HG03196 (cell line): Measurements from ENCODE around the gene MSS51.

Experiments used
- ATAC-seq: cut with Tn5 transposase; IDR thresholded peaks from one replicate; pipeline ENCODE4 v1.9.1; 2021; ENCODE audit not compliant: unreplicated experiment

Gene MSS51

DNA sequence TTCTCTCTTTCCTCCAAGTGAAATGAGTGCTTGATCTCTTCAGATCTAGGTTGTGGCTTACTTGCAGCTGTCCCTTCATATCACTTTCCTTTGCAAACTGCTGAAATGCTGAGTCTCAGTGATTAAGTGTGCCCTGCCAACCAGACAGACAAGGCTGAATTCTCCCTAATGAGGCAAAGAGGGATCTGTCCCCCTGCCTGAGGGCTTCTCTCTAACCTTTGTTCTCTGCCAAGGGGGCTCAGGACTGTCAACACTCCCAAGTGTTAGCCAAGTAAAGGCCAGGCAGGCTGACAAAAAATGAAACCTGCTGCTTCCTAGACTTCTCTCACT lies at the start of gene MSS51:
Gene MSS51 (minus strand): TSS at position 24 of the 330 bp plus-strand sequence. CDS start 5,277 bp downstream, outside the sequence.
- ATAC-seq, result no peak

DNA sequence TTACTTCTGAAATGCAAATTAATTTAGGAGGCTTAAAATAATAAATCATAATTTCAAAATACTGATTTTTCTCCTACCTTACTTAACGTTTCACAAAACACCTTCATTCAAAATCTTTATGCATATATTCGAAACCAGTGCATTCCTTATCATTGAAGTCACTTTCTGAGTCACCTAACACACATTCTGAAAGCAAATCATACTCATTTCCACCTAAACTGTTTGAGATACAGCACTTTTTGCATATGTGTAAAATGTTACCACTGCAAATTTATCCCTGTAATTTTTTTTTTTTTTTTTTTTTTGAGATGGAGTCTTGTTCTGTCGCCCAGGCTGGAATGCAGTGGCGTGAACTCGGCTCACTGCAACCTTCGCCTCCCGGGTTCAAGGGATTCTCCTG lies 46.8 kb upstream of the MSS51 start:
- ATAC-seq, result no peak

DNA sequence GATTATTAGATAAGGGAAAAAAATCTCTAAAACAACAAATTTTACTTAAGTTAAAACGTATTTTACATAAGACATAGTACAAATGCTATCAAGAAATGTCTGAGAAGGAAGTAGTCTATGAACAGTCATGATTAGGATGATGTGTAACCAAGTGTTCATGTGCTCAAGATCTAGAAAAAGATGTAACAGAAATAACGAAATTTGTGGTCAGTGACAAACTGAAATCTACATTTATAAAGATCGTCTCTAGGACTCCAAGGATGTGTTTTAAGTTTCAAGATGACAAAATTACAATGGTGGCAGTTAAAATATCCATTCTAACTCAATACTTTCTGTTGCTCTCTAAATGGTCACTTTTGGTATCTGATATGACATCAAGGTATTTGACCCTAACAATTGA lies 45.3 kb upstream of the MSS51 start:
- no peak for ATAC-seq

DNA sequence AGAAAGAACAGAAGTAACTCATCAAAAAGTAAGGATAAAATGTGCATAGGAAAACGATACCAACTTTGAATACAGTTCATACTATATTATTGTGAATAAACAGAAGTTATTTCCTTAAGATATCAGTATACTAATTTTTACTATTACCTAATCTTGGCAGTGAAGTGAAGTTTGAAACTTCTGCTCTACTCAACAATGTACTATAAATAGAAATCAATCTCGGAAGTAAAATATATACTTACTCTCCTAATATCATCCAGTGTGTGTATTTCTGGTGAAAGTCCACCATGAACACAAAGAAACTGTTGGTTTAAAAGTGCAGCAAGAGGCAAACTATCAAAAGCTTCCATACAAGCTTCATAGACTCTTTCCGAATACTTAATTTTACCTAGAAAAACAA lies 37.9 kb upstream of the MSS51 start:
- no peak for ATAC-seq

DNA sequence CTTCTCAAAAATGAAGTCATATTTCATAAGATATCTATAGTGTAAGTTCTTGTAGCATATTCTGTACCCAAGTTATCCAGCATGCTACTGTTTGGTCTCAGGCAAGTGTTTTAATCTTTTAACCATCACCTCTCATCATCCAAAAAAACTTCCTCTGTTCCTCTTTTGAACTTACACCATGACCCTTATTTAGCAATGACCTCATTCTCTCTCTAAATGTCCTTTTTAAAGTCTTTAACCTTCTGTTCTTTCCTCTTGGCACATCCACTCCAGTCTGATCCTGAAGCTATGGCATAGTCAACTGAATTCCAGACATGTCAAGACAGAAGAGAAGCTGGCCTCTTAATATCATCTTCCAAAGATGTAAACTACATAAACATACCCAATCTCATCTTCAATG lies 36.2 kb upstream of the MSS51 start:
- no peak for ATAC-seq

DNA sequence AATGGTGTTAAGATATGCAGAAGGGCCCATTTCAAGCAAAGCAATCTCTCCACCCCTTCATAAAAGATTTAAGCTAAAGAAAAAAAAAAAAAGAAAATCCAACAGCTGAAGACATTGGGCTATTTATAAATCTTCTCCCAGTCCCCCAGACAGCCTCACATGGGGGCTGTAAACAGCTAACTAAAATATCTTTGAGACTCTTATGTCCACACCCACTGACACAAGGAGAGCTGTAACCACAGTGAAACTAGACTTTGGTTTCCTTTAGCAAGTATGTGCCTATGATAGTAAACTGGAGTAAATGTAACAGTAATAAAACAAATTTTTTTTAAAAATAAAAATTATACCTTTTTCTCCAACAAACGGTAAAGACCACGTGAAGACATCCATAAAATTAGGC lies 33.8 kb upstream of the MSS51 start:
- no peak for ATAC-seq

DNA sequence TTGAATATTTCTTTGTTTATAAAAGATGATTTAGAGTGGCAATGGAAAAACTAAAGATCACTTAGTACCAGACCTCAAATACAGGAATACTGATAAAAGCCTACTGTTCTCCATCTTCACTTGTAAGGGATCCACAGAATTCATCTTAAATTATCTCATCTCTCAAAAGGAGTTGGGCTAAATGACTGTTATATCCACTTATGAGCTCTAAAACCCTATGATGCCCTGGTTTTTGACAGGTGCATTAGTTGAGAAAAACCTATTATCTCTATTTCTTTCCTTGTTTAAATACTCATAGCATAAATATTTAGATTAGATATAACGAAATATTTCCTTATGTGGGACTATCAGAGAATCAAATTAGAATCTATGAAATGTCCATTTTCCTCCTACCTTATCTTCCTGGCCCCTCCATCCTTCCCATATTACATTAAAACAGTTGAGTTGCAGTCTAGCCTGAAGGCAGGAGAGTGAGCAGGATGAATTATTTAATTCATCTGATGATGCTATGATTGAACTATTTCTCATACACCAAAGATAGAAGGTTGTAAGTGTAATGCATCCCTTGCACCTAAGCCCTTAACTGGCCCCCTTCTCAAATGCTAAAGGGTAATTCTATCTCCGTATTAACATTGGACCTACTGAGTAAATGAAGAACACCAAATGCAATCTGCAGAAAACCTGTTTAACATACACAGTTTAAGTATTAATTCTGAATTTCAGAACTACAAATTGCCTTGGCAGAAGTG lies 32.8 kb upstream of the MSS51 start:
- ATAC-seq, result no peak

DNA sequence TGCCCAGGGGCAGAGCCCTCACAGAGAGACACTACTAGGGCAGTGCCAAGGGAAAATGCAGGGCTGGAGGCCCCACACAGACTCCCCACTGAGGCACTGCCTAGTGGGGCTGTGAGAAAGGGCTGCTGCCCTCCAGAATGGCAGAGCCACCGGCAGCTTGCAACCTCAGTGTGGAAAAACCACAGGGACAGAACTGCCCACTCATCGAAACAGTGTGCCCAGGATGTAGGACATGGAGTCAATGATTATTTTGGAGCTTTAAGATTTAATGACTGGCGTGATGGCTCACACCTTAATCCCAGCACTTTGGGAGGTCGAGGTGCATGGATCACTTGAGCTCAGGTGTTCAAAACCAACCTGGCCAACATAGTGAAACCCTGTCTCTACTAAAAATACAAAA lies 27.5 kb upstream of the MSS51 start:
- ATAC-seq, result no peak

DNA sequence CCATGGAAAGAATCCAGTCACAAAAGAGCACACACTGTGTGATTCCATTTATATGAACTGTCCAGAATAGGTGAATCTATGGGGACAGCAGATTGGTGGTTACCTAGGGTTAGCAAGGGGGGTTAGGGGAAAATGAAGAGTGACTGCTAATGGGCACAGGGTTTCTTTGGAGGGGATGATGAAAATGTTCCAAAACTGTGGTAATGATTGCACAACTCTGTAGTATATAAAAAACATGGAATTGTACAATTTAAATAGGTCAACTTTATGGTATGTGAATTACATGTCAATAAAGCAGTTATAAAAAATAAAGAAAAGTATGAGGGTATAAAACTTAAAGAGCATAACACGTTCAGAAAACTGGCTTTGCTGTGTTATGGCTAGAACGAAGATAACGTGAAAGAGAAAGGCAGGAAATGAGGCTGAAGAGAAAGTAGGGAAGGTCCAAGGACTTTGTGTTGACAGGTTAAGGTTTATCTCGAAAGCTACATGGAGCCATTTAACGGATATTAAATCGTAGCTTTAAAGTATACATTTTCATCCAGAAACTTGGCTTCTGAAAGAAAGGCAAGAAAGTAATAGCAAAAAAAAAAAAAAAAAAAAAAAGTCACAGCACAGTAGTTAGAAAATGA lies 26.4 kb upstream of the MSS51 start:
- ATAC-seq, result no peak

DNA sequence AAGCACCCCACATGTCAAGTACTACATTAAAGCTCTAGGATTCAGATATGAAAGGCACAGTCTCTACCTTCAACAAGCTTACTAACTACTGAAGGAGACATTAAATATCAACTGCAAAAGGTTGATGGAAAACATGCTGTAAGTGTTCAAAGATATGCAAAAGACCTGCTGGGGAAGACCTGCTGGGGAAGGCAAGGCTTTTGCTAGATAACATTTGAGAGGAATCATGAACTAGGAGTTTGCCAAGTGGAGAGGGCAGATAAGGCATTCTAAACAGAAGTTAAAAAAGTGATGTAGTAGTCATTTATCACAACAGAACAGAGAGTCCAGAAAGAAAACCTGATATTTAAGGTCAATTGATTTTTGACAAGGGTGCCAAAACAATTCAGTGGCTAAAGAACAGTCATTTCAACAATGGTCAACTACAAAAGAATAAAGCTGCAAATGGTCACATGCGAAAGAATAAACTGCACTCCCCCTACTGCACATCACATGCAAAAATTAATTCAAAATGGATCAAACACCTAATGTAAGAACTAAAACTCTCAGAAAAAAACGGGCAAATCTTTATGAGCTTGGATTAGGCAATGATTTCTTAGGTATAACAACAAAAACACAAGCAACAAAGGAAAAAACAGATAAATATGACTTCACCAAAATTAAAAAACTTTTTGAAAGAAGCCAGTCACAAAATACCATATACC lies 23.0 kb upstream of the MSS51 start:
- no peak for ATAC-seq

DNA sequence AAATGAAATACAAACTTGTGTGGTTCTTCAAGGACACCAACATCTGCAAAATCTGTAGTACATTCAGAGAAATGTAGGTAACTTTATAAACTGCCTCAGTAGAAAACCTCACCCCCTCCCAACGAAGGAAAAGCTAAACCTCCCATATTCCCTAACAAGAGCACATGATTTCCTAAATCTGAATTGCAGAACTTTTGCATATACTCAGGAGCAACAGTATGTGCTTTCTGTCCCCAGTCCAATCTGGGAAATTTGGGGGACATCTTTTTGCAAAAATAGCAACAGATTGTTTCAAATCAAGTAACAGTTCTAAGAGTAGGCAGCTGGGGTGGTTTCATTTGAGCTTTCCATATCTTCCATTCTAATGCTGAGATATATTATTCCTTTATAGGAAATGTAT lies 15.8 kb upstream of the MSS51 start:
- ATAC-seq, result no peak

DNA sequence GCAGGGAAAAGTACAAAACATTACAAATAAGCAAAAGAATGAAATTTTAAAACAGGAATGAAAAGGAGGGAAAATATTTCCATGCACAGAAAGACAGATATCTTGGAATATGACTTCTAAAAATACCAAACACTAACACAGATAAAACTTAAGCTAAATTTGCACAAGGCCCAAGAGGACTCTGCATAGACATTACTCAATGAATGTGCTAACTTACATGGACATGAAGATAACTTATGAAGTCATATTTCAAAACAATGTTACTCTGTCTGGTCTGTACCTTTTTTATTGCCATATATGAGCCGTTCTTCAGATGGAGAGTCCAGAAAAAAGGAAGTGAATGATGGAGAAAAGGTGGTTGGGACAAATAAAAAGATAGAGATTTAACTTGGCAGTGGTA lies 15.0 kb upstream of the MSS51 start:
- ATAC-seq, result no peak

DNA sequence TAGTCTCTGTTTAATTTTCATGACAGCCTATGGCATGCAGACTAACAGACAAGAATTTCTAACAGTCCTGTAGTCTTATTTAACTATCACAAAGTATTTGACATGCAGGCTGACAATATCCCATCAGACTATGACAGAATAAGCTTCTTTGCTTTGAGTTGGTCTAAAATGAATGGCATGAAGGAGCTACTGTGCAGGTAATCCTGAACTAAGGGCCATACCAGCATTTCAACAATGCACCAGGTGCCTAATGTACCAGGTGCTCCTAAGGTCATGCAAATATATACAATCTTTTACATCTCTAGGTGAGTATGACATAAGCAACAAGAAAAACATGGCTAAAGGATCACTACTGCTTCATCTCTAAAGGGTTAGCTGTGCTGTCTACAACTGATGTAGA lies 13.6 kb upstream of the MSS51 start:
- ATAC-seq, result no peak

DNA sequence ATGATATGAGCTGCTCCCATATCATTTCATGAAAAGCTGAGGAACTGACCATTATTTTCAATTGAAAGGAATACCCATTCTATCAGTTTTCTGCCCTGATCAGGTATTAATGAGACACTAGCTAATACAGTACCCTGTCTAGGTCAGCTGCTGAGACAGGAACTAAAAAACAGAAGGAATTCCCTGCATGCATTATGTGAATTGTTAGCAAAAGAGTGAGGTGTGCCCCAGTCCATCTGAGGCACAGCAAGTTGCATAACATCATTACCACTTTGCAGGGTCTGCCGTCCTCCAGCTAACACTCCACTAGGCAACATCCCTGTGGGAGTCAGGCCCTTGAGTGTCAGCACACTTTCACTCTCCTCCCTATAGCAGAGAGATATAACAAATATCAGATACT lies 11.1 kb upstream of the MSS51 start:
- ATAC-seq, result no peak

DNA sequence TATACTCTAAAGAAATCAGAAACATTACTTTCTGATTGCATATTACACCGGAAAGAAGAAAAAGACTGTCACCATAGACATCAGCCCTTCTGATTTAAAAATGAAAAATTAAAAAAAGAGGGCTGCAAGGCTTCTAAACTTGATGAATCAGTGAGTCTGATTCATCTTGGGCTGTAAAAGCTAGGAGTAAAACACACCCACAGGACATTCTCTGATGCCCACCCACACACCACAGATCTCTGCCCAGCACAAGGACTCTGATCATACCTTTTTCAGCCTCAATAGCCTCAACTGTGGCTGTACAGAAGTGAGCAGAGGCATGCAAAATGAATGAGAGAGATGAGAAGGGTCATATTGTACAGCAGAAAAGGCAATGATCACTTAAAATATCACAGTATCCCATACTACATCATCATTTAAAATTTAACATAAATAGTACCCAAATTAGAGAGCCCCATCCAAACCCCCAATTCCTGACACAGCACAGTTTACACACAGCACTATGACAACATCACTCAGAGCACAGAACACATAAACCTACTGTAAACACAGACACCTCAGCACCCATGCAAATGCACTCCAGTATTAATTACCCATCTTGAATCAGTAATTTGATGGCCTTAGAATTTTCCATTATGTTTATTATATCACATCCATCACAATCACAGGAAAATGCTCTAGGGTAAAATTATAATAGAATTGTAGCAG lies 6.4 kb upstream of the MSS51 start:
- ATAC-seq, result no peak

DNA sequence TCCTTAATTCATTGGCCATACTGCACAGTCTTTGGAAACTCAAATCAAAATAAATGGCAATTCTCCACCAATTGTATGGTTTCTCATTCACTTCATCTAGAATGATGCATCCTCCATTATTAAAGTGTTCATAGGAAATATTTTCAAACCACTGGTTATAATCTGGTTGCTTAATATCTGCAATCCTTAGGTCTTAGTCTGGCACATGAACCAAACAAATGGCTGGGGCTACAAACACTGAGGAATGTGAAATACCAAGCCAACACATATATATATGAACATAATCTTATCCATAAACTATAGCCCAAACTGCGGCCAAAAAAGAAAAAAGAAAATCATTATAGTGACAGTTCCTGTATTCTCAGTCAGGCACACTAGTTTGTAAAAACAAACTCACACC lies 5.7 kb upstream of the MSS51 start:
- no peak for ATAC-seq

DNA sequence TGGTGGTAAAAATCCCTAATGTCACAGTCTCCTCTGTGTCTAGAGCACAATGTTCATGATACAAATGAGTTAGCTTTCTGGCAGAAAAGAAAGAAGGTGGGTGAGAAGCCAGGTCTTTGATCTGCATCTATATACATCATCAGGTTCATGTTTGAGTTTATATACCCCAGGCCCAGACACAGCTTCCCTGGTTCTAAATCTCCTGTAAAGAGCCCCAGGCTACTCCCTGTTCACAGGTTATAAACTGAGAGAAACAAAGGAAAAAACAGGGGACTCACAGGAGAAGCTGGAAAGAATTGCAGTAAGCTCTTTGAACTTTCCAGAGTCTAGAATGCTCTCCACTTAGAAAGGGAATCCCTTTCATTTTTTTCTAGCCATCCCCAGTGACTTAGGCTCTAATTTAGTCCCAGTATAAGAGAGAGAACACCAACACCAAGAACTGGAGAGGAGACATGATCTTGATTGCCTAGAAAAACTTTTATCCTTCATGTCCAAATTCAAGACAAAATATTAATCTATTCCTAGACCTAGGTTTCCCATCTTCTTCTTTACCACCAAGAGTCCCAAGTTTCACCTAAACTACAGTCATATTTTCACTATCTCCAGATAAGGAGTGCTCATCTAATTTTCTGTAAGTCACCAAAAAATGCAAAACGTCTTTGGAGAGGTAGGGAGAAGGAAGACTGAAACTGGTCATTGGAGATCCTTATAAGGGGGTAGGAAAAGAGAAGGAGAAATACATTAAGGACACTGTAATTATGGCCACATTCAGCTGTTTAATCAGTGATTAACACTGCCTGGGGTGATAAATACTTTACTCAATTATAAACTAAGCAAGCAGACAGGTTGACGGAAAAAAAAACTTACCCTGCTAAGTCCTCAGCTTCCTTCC lies 469 bp downstream of the MSS51 start:
- no peak for ATAC-seq

DNA sequence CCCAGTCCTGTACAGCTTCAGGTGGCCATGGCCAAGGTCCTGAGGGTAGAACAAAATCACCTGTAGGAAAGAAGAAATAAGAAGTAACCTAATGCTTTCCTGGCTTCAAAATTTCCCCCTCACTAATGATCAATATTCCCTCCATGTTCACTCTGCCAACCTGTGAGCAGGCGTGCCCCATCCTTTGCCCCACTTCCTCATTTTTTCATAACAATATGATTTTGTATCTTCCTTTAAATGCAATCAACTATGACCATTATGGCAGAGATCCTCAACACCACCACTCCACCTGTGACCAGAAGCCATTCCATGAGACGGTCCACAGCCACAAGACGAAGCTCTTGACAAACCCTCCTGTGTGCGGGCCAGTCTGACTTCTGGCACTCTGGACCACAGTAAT lies 7.0 kb downstream of the MSS51 start:
- ATAC-seq, result no peak

DNA sequence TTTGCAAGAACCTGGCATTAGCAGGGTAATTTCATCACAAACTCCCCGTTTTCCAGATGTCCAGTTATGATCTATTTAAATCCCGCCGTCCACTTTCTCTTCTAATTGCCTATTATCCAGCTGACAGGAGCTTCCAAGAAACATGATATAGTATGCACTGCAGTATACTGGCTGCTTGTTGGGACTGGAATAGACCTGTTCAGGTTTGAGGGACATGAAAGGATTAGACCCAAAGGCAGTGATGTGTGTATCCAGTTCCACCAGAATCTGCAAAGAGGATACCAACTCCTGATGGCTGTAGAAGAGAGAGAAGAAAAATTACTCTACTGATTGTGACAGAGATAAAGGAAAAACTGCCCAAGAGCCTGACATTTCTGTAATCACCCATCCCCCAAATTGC lies 8.9 kb downstream of the MSS51 start:
- no peak for ATAC-seq

DNA sequence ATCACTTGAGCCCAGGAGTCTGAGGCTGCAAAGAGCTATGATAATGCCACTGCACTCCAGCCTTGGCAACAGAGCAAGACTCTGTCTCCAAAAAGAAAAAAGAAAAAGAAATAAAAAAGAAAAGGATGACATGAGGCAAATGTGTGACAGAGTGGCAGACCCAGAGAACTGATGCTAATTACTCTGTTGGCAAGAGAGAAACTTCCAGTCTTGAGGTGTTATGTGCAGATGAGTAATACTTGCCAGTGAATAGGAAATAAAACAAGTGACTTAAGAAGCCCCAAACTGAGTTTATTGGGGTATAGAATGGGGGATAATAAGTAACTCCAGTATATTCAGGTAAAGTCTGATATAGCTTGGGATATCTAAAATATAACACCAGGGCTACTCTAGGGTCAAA lies 10.1 kb downstream of the MSS51 start:
- ATAC-seq, result no peak

DNA sequence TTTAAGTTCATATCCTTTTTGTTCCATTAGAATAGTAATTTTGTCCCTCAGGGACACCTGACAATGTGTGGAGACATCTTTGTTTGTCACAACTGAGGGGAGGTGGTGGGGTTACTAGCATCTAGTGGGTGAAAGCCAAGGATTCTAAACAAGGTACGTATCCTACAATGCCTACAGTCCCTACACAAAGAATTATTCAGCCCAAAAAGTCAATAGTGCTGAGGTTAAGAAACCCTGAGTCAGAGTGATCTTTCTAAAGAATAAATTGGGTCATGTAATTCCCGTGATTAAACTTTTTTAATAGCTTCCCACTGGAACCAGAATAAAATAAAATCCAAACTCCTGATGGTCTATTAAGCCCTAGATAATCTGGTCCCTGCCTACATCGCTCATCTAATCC lies 16.8 kb downstream of the MSS51 start:
- no peak for ATAC-seq
